ENCODE measurements around the gene KDM6A.

KDM6A gene

GRCh38 chrX:45145492-45146215 is 272.7 kb downstream of the KDM6A start:
- no peak overlapping the region for H3K4me3 ChIP-seq (ENCODE audit: insufficient read depth, low read depth, low read length)
- H3K36me3 ChIP-seq (ENCODE audit: control insufficient read depth, insufficient read depth, low read length) = no peaks in the 10 kb centered on the region
- H3K27me3 ChIP-seq (ENCODE audit: control insufficient read depth, insufficient read depth, low read length, poor library complexity, severe bottlenecking) = no peaks in the 10 kb centered on the region
- H3K27ac ChIP-seq (ENCODE audit: insufficient read depth, low read depth, low read length, poor library complexity, severe bottlenecking) = no peak overlapping the region
- H3K9me3 ChIP-seq (ENCODE audit: control insufficient read depth, low read length) = no peaks in the 10 kb centered on the region
- 81 to 92% methylated on average over 6 to 11 of the region's 11 CpGs for WGBS, 2 experiments
- H3K4me1 ChIP-seq (ENCODE audit: control insufficient read depth, insufficient read depth, low read length) = no peaks in the 10 kb centered on the region

GRCh38 chrX:45150821-45151220 is 277.8 kb downstream of the KDM6A start:
- Histone ChIP-seq H3K4me3 (ENCODE audit: insufficient read depth, low read depth, low read length) (no peak overlapping the region), H3K9me3 (ENCODE audit: control insufficient read depth, low read length) (no peaks in the 10 kb centered on the region), H3K36me3 (ENCODE audit: control insufficient read depth, insufficient read depth, low read length) (no peaks in the 10 kb centered on the region), H3K27ac (ENCODE audit: insufficient read depth, low read depth, low read length, poor library complexity, severe bottlenecking) (no peak overlapping the region), H3K4me1 (ENCODE audit: control insufficient read depth, insufficient read depth, low read length) (no peaks in the 10 kb centered on the region), H3K27me3 (ENCODE audit: control insufficient read depth, insufficient read depth, low read length, poor library complexity, severe bottlenecking) (no peaks in the 10 kb centered on the region)
- 92 to 94% methylated on average over 9 of the region's 9 CpGs for WGBS, 2 experiments

- Histone ChIP-seq H3K9me3 (ENCODE audit: control insufficient read depth, low read length) (no peaks in the 10 kb centered on the region), H3K4me1 (ENCODE audit: control insufficient read depth, insufficient read depth, low read length) (no peaks in the 10 kb centered on the region), H3K36me3 (ENCODE audit: control insufficient read depth, insufficient read depth, low read length) (no peaks in the 10 kb centered on the region), H3K27ac (ENCODE audit: insufficient read depth, low read depth, low read length, poor library complexity, severe bottlenecking) (no peak overlapping the region), H3K27me3 (ENCODE audit: control insufficient read depth, insufficient read depth, low read length, poor library complexity, severe bottlenecking) (no peaks in the 10 kb centered on the region), H3K4me3 (ENCODE audit: insufficient read depth, low read depth, low read length) (no peak overlapping the region)
- 85 to 95% methylated on average over 4 of the region's 4 CpGs for WGBS, 2 experiments
Measured at GRCh38 chrX:45154033-45154360, 281.0 kb downstream of the KDM6A start.

GRCh38 chrX:45154462-45154861 is 281.5 kb downstream of the KDM6A start:
- H3K27me3 ChIP-seq (ENCODE audit: control insufficient read depth, insufficient read depth, low read length, poor library complexity, severe bottlenecking) = no peaks in the 10 kb centered on the region
- no peaks in the 10 kb centered on the region for H3K9me3 ChIP-seq (ENCODE audit: control insufficient read depth, low read length)
- H3K4me1 ChIP-seq (ENCODE audit: control insufficient read depth, insufficient read depth, low read length) = no peaks in the 10 kb centered on the region
- no peaks in the 10 kb centered on the region for H3K36me3 ChIP-seq (ENCODE audit: control insufficient read depth, insufficient read depth, low read length)
- H3K4me3 ChIP-seq (ENCODE audit: insufficient read depth, low read depth, low read length) = no peak overlapping the region
- H3K27ac ChIP-seq (ENCODE audit: insufficient read depth, low read depth, low read length, poor library complexity, severe bottlenecking) = no peak overlapping the region

GRCh38 chrX:45157647-45158046 is 284.7 kb downstream of the KDM6A start:
- Histone ChIP-seq H3K4me3 (ENCODE audit: insufficient read depth, low read depth, low read length) (no peak overlapping the region), H3K36me3 (ENCODE audit: control insufficient read depth, insufficient read depth, low read length) (no peaks in the 10 kb centered on the region), H3K9me3 (ENCODE audit: control insufficient read depth, low read length) (no peaks in the 10 kb centered on the region), H3K4me1 (ENCODE audit: control insufficient read depth, insufficient read depth, low read length) (no peaks in the 10 kb centered on the region), H3K27ac (ENCODE audit: insufficient read depth, low read depth, low read length, poor library complexity, severe bottlenecking) (no peak overlapping the region), H3K27me3 (ENCODE audit: control insufficient read depth, insufficient read depth, low read length, poor library complexity, severe bottlenecking) (no peaks in the 10 kb centered on the region)
- 93 to 97% methylated on average over 13 to 21 of the region's 22 CpGs for WGBS, 2 experiments
